Peyer's patch (tissue), 4 donors: ENCODE results near the gene SEMA4D. TPM values are rescaled to one million over a fixed set of nuclear protein-coding genes. Genes with fewer than 3 reads are reported as not detected.

Experiments used
- DNase-seq, 3 donors: peaks; one replicate each; pipeline ENCODE4 v3.0.0-alpha.2; 2017 to 2019
- H3K27ac ChIP-seq, 4 donors: fragments of 200-600 bp; sonication (generic); one replicate each; pipeline ENCODE4 v1.5.1; 2016 to 2019
- H3K27me3 ChIP-seq, 2 donors: fragments of 200-600 bp; sonication (generic); one replicate each; pipeline ENCODE4 v1.5.1; 2019
- H3K36me3 ChIP-seq, 3 donors: fragments of 200-600 bp; sonication (generic); one replicate each; pipeline ENCODE4 v1.5.1; 2016 to 2019
- H3K4me1 ChIP-seq, 4 donors: fragments of 200-600 bp; sonication (generic); one replicate each; pipeline ENCODE4 v1.5.1; 2016 to 2019
- H3K4me3 ChIP-seq, 4 donors: fragments of 200-600 bp; sonication (generic); 1 replicate in 3 of 4; 2 replicates in 1 of 4; pipeline ENCODE4 v1.5.1; 2016 to 2019; ENCODE audit warnings: mild to moderate bottlenecking in 1 of 4
- H3K9me3 ChIP-seq, 4 donors: fragments of 200-600 bp; sonication (generic); one replicate each; pipeline ENCODE4 v1.5.1; 2016 to 2019; ENCODE audit warnings: mild to moderate bottlenecking in 1 of 4
- POLR2A ChIP-seq, 2 donors: fragments of 450-650 bp; IDR thresholded peaks; one replicate each; pipeline ENCODE4 v1.5.1; 2017; ENCODE audit warnings: antibody characterized with exemption in 2 of 2, mild to moderate bottlenecking in 2 of 2, moderate library complexity in 2 of 2
- total RNA-seq, 4 donors: library from RNA; depleted of rRNA; stranded (reverse); fragments of >200 nt; gene quantifications; one replicate each; pipeline ENCODE4 v1.1.0, GENCODE V29; 2016
- TF ChIP-seq, protein P1 (sequence below), 6 experiments: fragments of 450-650 bp in 4 of 6; fragments of 200-600 bp in 2 of 6; sonication (generic) in 1 of 6; IDR thresholded peaks; one replicate each; pipeline ENCODE4 v1.5.1; 2017 to 2019; ENCODE audit warnings: antibody characterized with exemption in 6 of 6, mild to moderate bottlenecking in 3 of 6, moderate library complexity in 1 of 6

The SEMA4D gene
- total RNA-seq, 4 donors from 2014 or later = 24.3 to 124 (median 30.0) TPM

- H3K27me3 ChIP-seq = no peaks in the 10 kb centered on the region
- H3K4me1 ChIP-seq = peaks cover 0 to 8% (median 3%) of the 10 kb centered on the region in 4 donors
- H3K9me3 ChIP-seq = no peaks in the 10 kb centered on the region
- no peak overlapping the region for H3K27ac ChIP-seq
- no peak for DNase-seq
- TF ChIP-seq, protein P1, sequence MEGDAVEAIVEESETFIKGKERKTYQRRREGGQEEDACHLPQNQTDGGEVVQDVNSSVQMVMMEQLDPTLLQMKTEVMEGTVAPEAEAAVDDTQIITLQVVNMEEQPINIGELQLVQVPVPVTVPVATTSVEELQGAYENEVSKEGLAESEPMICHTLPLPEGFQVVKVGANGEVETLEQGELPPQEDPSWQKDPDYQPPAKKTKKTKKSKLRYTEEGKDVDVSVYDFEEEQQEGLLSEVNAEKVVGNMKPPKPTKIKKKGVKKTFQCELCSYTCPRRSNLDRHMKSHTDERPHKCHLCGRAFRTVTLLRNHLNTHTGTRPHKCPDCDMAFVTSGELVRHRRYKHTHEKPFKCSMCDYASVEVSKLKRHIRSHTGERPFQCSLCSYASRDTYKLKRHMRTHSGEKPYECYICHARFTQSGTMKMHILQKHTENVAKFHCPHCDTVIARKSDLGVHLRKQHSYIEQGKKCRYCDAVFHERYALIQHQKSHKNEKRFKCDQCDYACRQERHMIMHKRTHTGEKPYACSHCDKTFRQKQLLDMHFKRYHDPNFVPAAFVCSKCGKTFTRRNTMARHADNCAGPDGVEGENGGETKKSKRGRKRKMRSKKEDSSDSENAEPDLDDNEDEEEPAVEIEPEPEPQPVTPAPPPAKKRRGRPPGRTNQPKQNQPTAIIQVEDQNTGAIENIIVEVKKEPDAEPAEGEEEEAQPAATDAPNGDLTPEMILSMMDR (IDR thresholded peaks at IDR 0.05) = no peak
- no peak for TF ChIP-seq POLR2A (IDR thresholded peaks at IDR 0.05)
- no peak overlapping the region for H3K4me3 ChIP-seq
- H3K36me3 ChIP-seq = peaks cover 0 to 18% (median 0%) of the 10 kb centered on the region in 3 donors
These were observed 120.5 kb downstream of the SEMA4D start for GRCh38 chr9:89377411-89377810.

DNA sequence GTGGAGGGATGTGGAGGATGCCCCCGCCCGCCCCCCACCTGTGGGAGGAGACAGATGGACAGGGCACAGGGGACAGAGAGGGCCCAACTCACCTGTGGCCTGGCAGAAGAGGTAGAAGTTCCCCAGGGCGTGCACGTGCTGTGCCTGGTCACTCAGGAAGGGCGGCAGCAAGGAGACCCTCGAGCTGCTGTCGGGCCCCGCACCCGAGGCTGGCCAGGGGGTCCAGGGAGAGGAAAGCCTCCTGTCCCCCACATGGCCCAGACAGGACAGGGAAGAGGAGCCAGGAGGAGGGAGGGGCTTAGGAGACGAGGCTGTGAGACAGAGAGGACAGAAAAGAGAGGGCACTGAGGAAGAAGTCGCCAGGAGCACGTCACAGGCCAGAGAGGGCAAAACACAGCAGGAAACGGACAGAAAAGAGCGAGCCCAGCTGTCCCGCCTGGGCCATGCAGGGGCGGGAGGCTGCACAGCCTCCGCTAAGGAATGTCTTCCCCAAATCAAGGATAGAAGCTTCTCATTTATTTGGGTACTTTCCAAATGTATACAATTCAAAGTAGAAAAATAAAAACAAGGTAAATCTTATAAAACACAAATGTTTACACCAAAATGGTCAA, 121.1 kb downstream of the SEMA4D start:
- Histone ChIP-seq H3K9me3 (no peaks in the 10 kb centered on the region), H3K27ac (peak overlapping the region in 1 of 4 donors; percentile 26), H3K4me1 (peaks cover 0 to 8% (median 2%) of the 10 kb centered on the region in 4 donors), H3K27me3 (no peaks in the 10 kb centered on the region), H3K36me3 (peaks cover 0 to 18% (median 0%) of the 10 kb centered on the region in 3 donors), H3K4me3 (no peak overlapping the region)
- no peak for TF ChIP-seq POLR2A (IDR thresholded peaks at IDR 0.05)
- TF ChIP-seq, protein P1 (IDR thresholded peaks at IDR 0.05) = no peak
- DNase-seq = no peak

GRCh38 chr9:89376286-89376685, 121.6 kb downstream of the SEMA4D start:
- Histone ChIP-seq H3K36me3 (peaks cover 0 to 14% (median 0%) of the 10 kb centered on the region in 3 donors), H3K27ac (peak overlapping the region in 2 of 4 donors; percentile 26 to 31), H3K4me1 (peaks cover 0 to 8% (median 2%) of the 10 kb centered on the region in 4 donors), H3K27me3 (no peaks in the 10 kb centered on the region), H3K9me3 (no peaks in the 10 kb centered on the region), H3K4me3 (no peak overlapping the region)
- TF ChIP-seq, protein P1 (IDR thresholded peaks at IDR 0.05) = no peak
- TF ChIP-seq POLR2A (IDR thresholded peaks at IDR 0.05) = no peak
- no peak for DNase-seq

GRCh38 chr9:89375191-89375760, 122.6 kb downstream of the SEMA4D start:
- DNase-seq = peak in 2 of 3 donors; percentile 75 to 84

GRCh38 chr9:89374176-89374575, 123.7 kb downstream of the SEMA4D start:
- TF ChIP-seq, protein P1 (IDR thresholded peaks at IDR 0.05) = no peak
- no peak for TF ChIP-seq POLR2A (IDR thresholded peaks at IDR 0.05)
- Histone ChIP-seq H3K9me3 (no peaks in the 10 kb centered on the region), H3K4me1 (peaks cover 0 to 8% (median 2%) of the 10 kb centered on the region in 4 donors), H3K4me3 (no peak overlapping the region), H3K36me3 (peaks cover 0 to 10% (median 0%) of the 10 kb centered on the region in 3 donors), H3K27ac (peak overlapping the region in 2 of 4 donors; percentile 19 to 23), H3K27me3 (no peaks in the 10 kb centered on the region)
- DNase-seq = no peak

More at GRCh38 chr9:89375191-89375760, 122.6 kb downstream of the SEMA4D start:
- H3K4me3 ChIP-seq = no peak overlapping the region
- H3K27ac ChIP-seq = peak overlapping the region in 3 of 4 donors; percentile 23 to 53 (median 50)
- TF ChIP-seq POLR2A (IDR thresholded peaks at IDR 0.05) = no peak
- TF ChIP-seq, protein P1 (IDR thresholded peaks at IDR 0.05) = no peak
- peaks cover 0 to 8% (median 2%) of the 10 kb centered on the region in 4 donors for H3K4me1 ChIP-seq
- peaks cover 0 to 10% (median 0%) of the 10 kb centered on the region in 3 donors for H3K36me3 ChIP-seq
- H3K27me3 ChIP-seq = no peaks in the 10 kb centered on the region
- H3K9me3 ChIP-seq = no peaks in the 10 kb centered on the region
